GM19238 (cell line): ENCODE results near the gene DPP10.
"Not testable (repeated sequence)": the region's sequence is repeated elsewhere in the genome, so short reads cannot be mapped to it uniquely, and the experiment has no call there.

ENCODE experiments used
- DNase-seq: peaks from one replicate; pipeline ENCODE4 v3.0.0; 2011; ENCODE audit warnings: low spot score; ENCODE audit not compliant: insufficient read length

Gene DPP10

DNA sequence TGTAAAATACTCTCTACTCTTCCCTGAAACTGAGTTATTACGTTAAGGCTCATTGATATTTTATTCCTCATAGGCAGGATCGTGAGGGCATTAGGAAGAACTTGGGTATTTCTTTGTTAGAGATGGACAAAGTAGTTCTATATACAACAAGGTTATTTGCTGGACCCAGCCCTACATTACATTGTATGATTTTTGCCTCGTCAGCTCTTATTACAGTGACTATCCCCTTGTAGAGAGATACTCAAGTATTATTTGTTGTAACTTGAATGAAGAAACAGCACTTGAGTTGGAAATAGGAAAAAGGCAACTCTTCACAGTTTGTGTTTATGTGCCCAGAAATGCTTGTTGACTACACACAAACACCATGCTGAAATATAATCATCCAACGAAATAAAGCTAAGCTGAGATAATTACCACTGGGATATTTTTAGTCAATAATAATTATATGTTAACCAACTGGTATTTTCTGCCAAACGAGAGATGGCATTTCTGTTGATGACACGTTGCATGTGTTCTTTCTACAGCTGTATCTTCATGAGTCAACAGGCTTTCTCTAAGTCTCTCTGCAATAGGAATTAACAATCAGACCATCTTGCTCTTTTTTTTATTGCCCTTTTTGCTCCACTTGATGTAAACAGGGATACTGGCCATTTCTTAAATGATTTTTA is 947.6 kb downstream of the DPP10 start:
- DNase-seq, result no peak

- DNase-seq, result no peak
Observed at GRCh38 chr2:115396579-115396978, 954.1 kb downstream of the DPP10 start.

DNA sequence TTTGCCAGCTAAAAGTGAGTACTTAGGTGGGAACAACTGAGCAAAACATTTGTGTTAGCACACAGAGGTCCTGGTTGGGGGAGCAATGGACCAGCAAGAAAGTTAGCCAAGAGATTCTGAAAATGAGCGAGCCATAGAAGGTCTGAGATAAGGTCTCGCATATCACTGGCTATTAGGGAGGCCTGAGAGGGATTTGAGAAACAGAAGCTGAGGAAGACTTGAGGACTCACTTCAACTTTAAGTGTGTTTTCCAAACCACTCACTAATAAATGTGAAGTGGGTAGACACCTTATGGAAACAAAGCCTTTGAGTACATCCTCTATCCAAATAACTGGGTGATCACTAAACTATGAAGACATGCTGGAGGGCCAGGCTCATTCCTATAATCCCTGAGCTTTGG is 958.5 kb downstream of the DPP10 start:
- no peak for DNase-seq

DNA sequence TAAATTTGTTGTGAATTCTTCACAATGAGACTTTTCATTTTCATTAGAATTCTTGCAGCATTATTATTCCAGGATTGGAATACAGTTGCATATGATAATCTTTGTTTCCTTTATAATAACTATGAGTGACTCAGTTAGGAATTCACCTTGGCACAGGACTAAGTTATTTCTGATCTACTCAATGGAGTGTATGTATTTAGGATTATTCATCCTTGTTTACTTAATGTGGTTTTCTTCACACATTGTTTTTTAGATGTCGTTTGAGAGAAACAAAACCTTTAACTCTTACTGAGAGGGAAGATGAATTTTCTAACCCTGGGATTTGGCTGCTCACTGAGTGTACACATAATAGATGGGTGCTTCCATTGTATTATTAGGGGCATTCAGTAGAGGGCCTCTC is 970.1 kb downstream of the DPP10 start:
- no peak for DNase-seq

GRCh38 chr2:115413791-115414190 is 971.4 kb downstream of the DPP10 start:
- no peak for DNase-seq

DNA sequence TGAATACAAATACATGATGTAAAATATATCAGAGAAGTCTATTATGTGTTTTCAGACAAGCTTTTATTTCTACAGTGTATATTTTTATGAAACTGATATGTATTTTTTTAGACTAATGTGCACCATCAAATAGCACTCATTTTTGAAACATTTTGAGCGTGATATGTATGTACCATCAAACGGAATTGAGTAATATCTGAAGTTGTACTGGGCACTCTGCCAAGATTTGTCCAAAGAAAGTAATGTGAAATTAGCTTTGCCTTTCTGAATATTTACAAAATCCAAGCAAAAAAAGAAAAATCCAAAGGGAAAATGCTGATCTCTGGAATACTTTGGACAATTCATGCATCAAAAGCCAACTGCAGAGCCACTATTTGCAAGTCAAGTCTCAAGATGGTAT is 972.0 kb downstream of the DPP10 start:
- no peak for DNase-seq

DNA sequence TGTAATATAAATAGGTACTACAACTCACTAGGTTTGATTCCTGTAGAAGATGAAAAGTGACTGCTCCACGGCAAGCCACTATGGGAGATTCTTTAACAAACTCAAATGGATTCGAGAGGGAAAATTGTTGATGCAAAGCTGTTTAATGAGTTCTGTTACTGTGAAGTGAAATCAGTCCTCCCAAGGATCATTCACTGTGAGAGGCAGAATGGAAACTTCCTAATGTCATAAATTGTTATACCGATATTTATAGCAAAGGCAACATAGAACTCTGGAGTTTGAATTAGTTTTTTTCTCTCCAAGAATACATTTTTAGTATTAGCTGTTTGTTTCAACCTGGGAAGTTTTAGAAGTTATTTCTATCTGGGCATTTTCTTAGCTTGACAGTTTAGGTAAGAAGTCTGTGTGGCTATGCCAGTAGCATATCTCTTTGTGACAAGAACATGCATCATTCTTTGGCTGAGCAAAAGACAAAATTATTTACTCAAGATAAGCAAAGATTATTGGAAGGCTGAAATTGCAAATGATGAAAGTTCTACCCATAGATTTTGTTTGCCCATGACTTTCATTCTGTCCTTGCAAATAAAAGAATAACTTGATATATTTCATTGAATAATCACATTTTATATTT is 979.7 kb downstream of the DPP10 start:
- no peak for DNase-seq

DNA sequence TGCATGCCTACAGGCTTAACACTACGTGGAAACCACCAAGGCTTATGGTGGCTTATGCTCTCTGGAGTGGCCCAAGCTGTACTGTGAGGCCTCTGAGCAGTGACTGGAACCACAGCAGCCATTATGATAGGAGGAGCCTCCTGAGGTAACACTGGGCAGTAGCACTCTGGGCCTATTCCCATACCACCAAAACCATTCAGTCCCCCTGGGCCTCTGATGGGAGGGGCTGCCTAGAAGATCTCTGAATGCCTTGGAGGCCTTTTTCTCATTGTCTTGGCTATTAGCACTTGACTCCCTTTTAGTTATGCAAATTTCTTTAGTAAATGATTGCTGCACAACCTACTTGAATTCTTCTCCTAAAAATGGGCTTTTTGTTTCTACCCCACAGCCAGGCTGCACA is 985.0 kb downstream of the DPP10 start:
- no peak for DNase-seq

DNA sequence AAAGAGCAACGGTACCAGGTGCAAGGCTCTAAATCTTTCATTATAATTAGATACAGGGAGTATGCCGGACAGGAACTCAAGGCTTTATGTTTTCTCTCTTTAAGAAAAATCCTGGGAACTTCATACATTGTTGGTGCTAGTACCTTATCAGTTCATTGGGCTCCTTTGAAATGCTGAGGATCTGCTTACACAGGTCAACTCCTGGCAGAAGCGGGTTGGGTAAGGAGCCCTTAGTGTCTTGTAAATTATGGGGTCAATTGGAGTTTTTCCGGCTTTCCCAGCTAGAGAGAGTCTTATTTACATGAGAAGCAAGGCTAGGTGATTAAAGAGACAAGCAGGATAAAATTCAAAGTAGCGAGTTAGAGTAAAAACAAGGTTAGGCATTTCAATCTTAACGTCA is 998.3 kb downstream of the DPP10 start:
- DNase-seq, result not testable (repeated sequence)

GRCh38 chr2:115443539-115444185 is 1001.2 kb downstream of the DPP10 start:
- DNase-seq, result no peak

- DNase-seq, result no peak
Observed at GRCh38 chr2:115460008-115460407, 1017.6 kb downstream of the DPP10 start.

DNA sequence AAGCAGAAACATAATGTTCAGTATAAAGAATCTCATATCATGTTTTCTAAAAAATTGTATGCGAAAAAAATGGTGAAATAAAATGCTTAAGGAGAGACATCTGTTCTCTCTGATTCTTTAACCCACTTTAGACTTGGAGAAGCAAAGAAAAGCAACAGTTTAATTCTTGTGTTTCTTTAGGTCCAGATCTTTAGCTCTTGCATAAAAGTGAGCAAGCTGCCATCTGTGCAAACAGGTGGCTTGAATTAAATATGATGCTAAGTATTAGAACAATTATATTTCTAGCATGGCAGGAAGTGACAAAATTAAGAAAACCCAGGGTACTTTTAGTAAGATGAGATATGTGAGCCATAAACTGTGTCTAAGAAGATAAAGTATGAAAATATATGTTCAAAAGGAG is 1038.3 kb downstream of the DPP10 start:
- no peak for DNase-seq

DNA sequence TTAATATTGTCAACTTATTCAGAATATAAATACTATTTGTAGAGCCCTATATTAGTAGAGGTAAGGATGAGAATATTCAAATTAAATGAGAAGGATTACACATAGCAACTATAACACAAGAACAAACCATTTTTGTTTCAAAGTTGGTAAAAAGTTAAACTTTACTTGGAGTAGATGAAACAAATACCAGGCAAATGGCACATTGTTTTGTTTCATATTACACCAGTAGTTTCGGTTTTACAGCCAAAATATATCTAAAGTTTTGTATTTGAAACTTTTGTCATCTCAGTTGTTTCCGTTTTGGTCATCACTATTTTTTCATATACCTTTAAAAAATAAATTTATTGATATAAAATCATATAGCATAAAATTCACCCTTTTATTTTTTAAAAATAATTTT is 1039.4 kb downstream of the DPP10 start:
- DNase-seq, result no peak

GRCh38 chr2:115483666-115484065 is 1041.2 kb downstream of the DPP10 start:
- no peak for DNase-seq

GRCh38 chr2:115484486-115484885 is 1042.0 kb downstream of the DPP10 start:
- no peak for DNase-seq

DNA sequence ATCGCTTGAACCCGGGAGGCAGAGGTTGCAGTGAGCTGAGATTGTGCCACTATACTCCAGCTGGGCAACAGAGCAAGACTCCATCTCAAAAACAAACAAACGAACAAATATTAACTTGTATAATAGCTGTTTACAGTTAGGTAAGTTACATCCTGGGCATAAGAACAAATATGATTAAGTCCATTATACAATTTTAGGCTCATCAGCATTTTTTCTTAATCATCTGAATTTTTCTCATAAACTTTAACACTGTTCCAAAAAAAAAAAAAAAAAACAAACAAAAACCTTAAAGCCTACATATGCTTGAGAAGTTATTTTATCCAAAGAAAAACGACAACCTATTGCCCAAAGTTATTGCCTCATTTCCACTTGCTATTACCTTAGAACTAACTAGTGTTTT is 1042.5 kb downstream of the DPP10 start:
- DNase-seq, result no peak

DNA sequence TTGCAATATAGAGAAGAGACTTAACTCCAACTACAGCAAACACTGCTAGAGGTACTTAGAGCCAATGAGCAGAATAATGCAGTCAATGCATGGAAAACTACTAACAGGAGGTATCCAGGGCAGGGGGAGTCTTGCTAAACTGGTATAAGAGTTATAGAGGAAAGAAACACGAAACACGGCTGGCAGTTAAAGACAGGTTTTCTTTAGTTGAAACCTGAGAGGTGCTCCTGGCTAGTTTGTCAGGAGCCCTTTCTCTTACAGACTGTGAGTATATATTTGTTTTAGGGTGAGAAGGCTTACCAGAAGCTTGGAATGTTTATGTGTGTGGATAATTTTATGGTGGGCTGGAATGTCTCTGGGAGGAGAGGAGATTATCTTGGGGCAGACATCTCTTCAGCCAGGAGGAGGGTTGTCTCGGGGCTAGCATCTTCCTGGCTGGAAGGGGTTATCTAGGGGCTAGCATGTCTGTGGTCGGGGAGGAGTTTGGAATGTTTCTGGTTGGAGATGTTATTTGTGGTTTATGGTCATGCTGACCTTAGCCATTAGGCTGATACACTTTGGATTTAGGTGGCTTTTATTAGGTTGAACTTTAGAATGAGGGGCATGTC is 1048.8 kb downstream of the DPP10 start:
- no peak for DNase-seq

GRCh38 chr2:115505331-115505730 is 1062.9 kb downstream of the DPP10 start:
- DNase-seq, result no peak

DNA sequence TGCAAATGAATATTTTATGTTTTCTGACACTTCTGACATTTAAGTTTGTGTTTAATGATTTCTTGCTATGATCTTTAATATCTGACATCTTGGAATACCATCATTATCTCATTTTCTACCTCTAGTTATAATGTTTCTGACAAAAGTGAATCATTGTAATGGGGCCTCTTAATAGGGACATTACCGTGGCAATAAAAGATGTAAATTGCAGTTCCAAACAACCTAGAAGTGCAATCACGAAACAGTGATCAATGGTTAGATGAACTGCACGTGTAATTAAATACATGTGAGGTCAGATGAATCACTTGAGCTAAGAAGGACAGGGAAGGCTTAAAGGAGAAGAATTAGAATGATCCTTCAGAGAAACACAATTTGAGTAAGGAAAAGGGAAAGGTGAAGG is 1078.3 kb downstream of the DPP10 start:
- DNase-seq, result no peak

- DNase-seq, result no peak
Observed at GRCh38 chr2:115524452-115524851, 1082.0 kb downstream of the DPP10 start.

- no peak for DNase-seq
Observed at GRCh38 chr2:115529627-115530026, 1087.2 kb downstream of the DPP10 start.

DNA sequence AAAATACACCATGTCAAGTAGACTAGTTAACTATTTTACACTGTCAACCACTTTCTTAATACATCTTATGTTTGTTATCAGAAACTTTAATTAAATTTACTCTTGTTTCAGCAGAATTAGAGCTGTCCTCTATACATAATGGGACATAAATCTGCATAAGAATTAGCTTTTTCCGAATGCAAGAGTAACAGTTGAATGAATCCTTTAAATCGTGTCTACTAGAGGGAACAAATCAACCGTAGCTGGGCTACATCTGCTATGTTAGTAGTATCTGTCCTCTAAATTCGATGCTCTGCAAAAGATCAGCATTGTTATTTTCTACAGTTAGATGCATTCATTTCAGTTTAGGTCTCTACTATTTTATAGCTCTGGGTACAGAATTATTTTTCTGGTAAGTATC is 1090.6 kb downstream of the DPP10 start:
- no peak for DNase-seq

GRCh38 chr2:115541814-115542213 is 1099.4 kb downstream of the DPP10 start:
- no peak for DNase-seq
